CD1c-positive myeloid dendritic cell (primary cell): Measurements from ENCODE around the gene EFCAB6.

Experiments used
- DNase-seq: peaks from one replicate; pipeline ENCODE4 v3.0.0-alpha.2; 2016; ENCODE audit errors: extremely low spot score

The EFCAB6 gene

DNA sequence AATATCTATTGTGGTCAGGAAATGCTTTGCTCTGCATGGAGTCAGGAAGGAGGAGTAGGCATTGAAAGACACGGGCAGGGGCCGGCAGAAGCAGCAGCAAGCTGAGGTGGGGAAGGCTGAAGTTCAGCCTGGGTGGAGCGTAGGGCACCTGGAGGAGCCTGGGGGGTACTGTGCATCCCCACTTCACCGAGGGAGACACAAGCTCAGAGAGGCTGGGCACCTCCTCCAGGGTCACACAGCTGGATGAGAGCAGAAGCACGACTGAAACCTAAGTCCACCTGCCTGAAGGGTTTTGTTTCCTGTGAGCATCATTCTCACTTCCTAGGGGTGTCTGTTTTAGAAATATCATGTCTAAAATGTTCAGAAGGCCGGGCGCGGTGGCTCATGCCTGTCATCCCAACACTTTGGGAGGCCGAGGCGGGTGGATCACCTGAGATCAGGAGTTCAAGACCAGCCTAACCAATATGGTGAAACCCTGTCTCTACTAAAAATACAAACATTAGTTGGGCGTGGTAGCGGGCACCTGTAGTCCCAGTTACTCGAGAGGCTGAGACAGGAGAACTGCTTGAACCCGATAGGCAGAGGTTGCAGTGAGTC lies 262.0 kb downstream of the EFCAB6 start:
- no peak for DNase-seq

DNA sequence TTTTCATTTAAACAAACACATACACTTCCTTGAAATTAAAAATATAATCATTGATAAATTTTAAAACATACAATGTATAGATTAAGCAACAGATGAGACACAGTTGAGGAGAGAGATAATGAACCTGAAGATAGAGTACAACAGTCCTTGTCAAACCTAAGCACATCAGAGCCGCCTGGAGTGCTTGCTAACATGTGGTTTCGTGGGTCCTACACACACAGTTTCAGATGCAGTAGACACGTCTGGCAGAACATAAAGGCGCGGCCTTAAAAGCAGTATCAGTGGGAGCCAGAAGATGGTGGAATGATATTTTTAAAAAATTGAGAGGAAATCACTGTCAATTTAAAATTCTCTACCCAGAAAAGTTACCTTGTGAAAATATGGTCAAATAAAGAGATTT lies 265.9 kb downstream of the EFCAB6 start:
- DNase-seq, result no peak

DNA sequence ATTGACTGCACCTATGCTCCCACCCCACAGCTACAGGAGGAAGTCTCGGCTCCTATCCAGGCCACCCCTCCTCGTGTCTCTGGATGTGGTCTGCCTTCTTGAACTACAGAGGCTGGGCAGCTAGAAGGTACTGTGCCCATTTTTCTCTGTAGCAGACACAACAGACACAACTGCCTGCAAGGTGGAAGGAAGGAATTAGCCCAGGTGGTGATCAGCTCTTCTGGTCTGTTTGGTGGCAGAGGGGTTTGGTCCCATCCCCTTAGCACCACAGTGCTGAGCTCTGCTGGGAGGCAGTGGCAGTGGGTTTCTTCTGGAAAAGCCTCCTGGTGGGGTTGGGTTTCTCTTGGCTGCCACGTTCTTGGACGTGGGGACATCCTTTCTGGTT lies 267.8 kb downstream of the EFCAB6 start:
- no peak for DNase-seq

DNA sequence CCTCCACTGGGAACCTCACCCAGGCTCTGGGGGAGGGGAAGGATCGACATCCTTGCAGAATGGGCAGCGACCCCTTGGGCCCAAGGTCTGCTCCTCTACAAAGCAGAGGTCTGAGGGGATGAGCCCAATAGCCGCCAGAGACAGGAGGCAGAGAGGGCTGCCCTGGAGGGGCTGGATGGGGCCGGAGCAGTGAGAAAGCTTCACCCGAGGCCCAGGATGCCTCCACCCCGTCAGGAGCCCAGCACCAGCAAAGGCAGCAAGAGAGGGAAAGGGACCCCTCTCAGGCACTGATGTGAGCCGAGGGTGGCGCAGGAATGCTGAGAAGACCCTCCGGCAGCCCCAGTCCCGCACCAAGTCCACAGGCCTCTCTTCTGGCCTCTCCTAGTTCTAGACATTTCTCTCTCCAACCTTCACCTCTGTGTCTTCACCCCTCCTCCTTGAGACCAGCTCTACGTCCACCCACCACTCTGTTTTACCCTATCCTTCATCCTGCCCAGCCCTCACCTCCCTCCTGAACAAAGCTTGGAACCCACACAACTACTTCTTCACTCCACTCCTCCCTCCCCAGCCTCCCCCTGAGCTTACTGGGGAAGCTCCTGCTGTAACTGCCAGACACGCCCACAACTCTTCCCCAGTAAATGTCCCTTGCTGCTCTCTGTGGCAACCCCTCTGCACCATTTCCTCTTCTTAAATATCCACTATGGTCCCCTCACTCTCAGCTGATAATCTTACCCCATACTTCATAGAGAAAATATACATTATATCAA lies 268.4 kb downstream of the EFCAB6 start:
- DNase-seq, result no peak

DNA sequence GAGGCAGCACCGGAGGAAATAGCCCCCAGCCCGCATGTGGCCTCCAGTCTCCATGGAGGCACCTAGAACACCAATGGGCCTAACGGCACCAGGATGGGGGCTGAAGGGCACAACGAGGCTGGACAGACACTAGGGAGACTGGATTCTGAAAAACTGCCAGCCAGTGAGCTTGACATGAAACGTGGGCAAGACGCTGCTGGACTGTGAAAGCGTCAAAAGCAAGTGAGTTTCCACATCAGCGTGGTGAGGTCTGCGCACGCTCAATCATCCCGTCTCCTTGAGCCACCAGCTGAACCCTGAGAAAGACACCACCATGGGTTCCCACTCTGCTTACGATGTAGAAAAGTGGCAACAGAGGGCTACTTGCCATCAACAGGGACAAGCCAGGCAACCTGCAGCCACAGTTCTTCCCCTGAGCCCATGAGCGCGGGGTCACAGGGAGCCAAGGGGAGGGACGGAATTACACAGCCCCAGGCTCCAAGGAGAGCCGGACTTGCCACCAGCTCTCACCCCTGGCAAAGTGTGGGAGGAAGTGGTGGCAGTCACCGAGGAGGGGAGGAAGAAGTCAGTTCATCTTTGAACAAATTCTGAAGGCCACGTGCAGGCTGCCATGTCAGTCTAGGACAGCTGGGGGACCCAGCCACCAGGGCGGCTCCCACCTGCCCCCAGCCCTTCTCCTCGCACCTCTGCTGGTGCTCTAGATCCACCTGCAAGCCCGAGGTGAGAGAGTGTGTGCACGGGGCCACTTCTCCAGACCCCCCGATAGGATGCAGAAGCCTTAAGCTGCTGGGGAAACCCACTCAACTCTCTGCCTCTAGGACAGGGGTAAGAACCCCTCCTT lies 269.2 kb downstream of the EFCAB6 start:
- DNase-seq, result no peak

DNA sequence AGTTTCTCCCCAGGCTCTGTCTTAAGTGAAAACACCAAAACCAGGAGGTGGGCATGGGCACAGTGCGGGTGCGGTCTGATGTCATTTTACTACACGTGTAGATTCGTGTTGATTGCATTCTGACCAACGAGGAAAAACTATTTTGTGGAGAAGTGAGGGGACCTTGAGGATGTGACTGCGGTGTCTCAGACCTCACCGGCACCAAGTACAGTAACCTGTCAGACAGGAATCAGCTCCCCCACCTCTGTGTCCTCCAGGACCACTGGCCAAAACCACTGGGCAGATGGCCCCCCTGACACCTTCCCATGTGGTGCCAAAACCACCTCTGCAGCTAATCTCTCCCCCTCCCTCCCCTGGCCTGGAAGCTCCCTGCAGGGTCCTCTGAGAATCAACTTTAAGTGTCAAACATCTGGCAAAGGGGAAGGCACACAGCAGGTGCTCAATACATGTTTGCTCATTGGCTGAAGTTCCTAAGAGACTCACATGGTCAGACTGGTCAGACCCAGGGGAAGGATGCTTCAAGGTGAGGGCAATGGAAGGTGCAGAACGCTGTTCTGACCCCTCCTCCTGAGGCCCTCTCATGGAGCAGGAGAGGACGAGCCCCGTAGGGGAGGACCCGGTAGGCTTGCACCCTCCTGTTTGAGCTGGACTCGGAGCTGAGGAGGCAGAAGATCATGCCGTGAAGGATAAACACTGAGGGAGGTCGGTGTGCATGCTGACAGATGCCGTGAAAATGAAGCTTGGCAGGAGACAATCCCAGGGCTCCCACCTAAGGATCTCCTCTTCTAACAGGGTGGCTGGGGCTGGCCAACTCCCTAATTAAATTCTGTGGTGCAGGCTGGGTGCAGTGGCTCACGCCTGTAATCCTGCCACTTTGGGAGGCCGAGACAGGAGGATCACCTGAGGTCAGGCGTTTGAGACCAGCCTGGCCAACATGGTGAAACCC lies 270.4 kb downstream of the EFCAB6 start:
- DNase-seq, result no peak

DNA sequence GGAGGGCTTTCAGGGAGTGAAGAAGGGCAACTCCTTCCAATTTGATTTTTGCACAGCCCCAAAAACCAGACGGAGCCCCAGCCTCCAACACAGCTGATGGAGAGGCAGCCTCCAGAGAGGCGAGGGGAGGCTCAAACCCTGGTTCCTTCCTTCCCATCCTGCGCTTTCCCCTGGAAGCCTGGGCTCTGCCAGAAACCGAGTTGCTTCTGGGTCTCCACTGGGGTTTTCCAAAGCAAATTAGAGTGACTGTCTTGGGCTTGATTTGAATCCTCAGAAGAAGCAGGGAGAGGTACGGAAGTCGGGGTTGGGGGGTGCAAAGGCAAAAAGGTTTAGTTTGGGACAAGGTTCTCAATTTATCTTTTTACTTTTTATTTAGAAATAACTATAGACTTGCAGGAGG lies 271.1 kb downstream of the EFCAB6 start:
- DNase-seq, result no peak

DNA sequence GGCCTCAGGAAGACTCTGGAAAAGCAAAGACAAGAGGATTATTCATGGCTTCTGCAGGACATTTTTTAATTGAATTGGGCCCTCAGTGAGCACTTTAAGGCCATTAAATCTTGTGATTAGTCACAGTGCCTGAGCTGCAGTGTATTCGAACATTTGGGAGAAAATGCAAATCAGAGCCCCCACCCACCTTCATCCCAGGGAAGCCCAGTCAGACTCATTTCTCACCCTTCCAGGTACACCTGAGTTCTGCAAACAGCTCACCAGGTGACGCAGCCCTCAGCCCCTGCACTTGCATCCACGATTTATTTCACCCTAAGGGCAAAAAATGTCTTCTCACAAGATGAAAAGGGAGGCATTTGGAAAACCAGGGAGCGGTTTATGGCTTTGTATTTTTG lies 271.6 kb downstream of the EFCAB6 start:
- no peak for DNase-seq

DNA sequence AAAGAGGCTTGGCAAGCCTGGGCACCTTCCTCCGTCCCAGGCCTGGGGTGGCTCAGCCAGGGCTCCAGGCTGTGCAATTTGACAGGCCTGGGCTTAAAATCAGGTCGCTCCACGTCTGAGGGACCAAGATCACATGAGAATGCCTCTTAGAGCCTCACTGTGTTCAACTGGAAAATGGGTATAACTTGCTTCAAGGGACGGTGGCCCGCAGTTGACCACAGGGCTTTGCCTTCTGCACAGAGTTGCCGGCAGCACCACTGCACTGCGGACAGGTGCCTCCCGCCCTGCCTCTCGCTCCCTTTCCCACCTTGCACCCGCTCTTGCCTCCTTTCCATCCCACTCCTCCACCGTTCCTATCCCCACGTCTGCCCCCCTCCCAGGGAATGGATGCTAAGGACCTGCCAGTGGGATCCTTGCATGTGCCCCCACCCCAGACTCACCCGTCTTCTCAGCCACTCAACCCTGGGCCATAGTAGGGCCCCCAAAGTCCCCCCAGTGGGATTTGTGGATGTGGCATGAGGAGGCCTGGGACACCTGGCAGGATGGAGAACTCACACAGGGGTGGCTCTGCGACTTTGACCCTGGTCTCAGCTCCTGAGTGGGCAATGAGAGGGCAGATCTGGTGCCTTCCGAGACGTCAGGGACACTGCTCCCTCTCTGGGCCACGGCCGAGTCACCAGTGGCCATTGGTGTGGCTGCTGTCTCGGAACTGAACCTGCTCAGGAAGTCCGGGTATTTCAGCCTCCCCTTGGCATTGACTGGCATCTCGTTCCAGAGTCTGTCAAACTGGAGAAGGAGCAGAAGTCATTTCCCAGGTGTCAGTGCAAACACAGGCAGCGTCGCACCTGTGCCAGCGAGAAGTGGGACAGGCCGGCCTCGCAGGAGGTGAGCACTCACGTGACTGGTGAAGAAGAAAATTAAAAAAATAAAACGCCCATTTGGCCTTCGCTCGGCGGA lies 272.3 kb downstream of the EFCAB6 start:
- DNase-seq, result no peak

DNA sequence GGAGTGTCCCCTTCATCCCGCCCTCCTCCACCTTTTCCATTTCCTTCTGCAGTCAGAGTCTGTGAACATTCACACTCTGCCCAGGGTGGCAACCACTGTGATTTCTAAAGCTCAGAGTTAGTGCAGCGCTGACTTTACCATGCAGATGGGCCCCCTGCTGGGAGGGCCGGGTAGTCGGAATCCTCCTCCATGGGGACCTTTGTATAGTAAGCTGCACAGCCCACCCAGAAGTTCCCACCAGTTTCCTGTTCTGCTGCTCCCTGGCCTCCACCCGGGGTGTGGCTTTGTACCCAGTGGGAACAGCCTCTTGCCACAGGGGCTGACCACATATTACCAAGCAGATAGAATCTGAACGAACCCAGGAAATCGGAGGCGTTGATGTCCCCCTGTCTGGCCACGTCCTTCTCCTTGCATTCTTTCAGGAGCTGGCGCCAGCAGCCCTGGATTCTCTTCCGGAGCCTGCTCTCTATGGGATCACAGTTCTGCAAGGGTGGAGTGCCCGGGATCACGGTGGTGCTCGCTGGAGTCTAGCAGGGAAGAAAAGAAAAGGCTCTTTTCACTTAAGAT lies 275.0 kb downstream of the EFCAB6 start:
- DNase-seq, result no peak

DNA sequence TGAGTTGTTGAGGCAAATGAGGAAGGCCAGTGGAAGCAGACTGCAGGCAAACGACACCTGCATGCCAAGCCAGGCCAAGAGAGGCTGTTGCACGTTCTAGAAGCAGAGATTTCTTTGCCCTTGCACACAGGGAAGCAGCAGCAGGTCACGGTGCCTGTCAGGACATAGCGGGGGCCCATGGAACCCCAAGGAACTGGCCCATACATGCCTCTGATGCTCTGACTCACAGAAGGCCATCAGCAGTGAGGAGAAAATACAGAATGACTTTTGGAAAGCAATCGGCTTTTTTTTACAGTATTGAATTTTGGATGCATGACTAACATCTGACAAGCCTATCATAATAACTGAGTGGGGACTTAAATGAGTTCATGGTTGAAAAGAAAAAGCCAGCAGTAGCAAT lies 276.4 kb downstream of the EFCAB6 start:
- no peak for DNase-seq

DNA sequence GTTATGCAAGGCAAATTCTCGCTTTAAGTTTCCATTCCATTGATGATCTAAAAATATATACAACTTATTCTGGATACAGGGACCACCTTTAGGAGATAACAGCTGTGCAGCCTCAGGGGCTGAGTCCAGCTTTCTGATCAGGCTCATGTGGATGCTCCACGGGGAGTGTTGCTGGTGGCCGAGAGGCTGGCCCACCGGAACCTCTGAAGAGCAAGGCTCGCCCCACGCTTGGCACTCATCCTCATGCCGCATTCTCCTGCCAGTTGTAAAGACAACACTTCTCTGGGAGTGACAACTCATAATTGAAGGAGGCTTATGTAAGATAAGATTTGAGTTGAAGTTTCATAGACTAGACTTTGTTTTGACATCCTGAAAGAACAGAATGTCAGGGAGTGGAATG lies 276.8 kb downstream of the EFCAB6 start:
- no peak for DNase-seq

DNA sequence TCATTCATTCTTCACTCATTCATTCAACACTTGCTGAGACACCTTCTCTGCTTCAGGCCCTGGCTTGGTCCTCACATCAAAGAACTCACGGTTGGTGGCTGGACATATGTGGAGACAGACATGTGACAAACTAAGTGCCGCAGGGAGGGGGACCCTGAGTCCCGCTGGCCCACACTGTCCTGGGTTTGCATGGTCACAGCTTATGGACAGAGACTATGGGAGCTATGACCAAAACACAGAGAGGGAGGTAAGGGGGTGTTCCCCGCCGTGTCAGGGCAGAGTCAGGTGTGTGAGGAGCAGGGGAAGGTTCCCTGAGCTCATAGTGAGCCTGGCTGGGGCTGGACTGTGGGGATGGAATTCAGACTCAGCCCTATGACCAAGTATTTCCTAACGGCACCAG lies 277.2 kb downstream of the EFCAB6 start:
- DNase-seq, result no peak

DNA sequence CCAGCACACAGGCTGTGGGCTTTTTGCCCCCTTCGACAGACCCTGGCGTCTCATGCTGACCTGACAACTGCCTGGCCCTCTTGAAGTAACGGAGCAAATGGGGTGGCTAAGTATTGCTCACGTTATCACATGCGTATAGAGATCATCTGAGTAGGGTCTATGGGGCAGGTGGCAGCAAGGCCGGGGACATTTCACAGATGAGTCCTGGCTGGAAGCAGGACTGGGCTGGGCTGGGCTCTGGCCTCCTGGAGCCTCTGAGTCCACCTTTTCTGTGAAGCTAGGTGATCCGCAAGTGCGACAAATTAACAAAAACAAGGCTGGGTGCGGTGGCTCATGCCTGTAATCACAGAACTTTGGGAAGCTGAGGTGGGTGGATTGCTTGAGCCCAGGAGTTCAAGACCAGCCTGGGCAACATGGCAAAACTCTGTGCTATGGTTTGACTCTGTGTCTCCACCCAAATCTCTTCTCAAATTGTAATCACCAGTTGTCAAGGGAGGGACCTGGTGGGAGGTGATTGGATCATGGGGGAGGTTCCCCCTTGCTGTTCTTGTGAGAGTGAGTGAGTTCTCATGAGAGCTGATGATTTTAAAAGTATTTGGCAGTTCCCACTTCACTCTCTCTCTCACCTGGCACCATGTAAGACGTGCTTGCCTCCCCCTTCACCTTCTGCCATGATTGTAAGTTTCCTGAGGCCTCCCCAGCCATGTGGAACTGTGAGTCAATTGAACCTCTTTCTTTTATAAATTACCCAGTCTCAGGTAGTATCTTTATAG lies 278.3 kb downstream of the EFCAB6 start:
- DNase-seq, result no peak

DNA sequence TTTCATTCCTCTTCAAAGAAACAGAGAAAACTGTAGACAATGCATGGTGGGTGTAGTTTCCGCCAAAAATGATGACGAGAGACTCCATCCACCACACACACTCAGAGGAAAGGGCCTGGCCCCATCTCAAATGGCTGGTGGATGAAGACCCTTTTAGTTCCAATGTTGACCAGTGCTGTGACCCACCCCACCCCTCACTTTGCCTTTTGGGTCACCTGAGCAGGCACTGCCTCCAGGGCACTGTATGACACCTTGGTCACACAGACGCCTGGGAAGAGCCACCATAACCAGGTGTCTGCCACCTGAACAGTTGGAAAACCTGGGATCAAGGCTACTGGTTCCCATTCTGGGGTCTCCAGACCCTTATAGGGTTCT lies 279.0 kb downstream of the EFCAB6 start:
- no peak for DNase-seq

DNA sequence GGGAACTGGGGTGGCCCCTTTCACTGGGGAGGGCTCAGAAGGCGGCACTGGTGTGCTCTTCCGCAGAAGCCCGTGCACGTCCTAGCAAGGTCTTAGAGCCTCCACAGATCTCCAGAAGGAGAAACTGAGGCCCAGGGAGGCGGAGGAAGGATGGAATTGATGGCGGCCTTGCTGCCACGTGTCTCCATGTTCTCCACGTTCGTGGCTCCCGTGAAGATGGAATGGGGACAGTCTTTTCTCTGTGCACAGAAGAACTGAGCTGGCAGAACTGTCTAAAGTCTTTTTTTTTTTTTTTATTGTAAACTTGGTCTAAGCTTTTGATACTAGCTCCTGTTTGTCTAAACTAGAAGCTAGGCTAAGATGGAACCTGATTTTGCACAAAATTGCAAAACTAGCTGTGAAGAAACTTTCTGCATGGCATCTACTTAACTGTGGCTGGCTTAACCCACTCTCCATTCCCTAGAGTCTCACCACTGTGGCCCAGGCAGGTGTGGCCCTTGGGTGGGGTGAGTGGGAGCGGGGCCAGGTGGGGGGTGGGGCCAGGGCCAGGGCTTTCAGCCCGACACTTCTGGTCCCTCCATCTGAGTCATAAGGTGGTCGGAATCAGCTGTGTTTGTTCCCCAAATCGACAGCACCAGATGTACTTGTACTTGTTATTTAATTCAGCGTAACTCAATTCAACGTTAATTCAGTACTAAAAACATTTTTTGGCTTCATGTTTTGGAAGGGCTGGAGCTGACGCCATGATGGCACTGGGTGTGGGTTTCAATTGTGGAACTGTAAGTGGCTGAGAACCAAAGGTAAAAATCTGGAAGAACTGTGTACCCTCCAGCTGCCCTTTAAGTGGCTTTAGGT lies 279.6 kb downstream of the EFCAB6 start:
- DNase-seq, result no peak

DNA sequence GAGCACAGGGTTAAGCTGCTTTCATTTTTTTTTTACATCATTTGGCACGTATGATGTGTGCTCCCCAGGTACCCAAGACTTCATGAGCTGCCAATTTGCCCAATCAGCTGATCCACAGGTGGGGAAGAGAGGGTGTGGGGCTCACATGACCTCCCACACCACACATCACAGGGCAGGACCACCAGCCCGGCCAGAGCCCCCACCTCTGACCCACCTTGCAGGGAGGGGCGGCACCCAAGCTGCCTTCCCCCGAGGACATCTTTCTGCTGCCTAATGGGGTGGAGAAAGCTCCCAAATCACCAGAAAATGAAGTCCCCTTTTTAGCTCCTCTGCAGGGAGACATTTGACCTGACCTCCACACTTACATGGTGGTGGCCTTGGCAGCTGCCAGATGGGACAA lies 280.5 kb downstream of the EFCAB6 start:
- DNase-seq, result no peak

DNA sequence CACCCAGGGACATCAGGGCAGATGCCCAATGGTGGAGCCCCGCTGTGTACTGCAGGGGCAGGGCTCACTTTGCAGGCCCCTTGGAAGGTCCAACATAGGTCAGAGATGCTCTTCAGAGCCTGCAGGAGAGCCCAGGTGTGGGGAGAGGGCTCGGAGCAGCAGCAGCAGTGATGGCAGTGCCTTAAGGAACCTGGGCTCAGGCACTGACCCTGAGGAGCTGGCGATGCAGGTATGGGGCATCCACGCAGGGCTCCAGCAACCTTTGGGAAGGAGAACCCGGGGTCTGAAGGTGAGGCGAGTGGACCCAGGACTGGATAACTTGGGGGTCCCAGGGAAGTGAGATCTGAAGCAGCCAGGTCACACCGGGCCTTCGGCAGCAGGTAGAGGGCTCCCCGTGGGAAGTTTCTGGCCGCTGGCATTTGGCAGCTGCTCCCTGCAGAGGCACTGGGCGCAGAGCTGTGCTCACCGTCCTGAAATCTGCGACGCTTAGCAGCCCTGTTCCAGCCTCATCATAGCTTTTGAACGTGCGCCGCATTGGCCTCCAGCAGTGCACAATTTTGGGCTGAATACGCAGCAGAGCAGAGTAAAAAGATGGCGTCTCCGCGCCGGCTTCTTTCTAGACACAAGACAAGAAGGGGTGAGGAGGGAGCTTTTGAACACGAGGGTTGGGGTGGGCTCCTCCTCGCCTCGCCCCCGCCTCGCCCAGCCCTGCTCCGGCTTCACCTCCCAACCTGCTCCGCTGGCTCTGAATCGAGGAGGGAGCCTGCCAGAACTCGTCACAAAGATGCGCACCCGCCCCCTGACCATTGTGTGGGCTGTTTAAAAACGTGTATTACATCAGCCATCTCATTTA lies 281.5 kb downstream of the EFCAB6 start:
- DNase-seq, result no peak
